ENCODE measurements around the gene C2CD2. TPM values are rescaled to one million over a fixed set of nuclear protein-coding genes. Genes with fewer than 3 reads are reported as not detected.

C2CD2 gene
- total RNA-seq, 1 donor from 2014 or later, result 45.0 TPM

GRCh38 chr21:41979751-41980369 lies 26.0 kb upstream of the C2CD2 start:
- Histone ChIP-seq H3K4me1 (no peaks in the 10 kb centered on the region), H3K27me3 (no peaks in the 10 kb centered on the region), H3K27ac (no peak overlapping the region), H3K9me3 (no peaks in the 10 kb centered on the region), H3K36me3 (no peaks in the 10 kb centered on the region), H3K4me3 (no peak overlapping the region)
- intact Hi-C loops (cut with DNase I), result no loop called here
- TF ChIP-seq, protein P1, sequence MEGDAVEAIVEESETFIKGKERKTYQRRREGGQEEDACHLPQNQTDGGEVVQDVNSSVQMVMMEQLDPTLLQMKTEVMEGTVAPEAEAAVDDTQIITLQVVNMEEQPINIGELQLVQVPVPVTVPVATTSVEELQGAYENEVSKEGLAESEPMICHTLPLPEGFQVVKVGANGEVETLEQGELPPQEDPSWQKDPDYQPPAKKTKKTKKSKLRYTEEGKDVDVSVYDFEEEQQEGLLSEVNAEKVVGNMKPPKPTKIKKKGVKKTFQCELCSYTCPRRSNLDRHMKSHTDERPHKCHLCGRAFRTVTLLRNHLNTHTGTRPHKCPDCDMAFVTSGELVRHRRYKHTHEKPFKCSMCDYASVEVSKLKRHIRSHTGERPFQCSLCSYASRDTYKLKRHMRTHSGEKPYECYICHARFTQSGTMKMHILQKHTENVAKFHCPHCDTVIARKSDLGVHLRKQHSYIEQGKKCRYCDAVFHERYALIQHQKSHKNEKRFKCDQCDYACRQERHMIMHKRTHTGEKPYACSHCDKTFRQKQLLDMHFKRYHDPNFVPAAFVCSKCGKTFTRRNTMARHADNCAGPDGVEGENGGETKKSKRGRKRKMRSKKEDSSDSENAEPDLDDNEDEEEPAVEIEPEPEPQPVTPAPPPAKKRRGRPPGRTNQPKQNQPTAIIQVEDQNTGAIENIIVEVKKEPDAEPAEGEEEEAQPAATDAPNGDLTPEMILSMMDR (IDR thresholded peaks at IDR 0.05), result no peak
- DNase-seq (ENCODE audit: low spot score in 2 of 2), result no peak

GRCh38 chr21:41979335-41979734 lies 25.5 kb upstream of the C2CD2 start:
- DNase-seq (ENCODE audit: low spot score in 2 of 2), result no peak
- no peaks in the 10 kb centered on the region for H3K9me3 ChIP-seq
- no peaks in the 10 kb centered on the region for H3K27me3 ChIP-seq
- intact Hi-C loops (cut with DNase I), result no loop called here
- H3K4me3 ChIP-seq, result no peak overlapping the region
- no peaks in the 10 kb centered on the region for H3K4me1 ChIP-seq
- no peaks in the 10 kb centered on the region for H3K36me3 ChIP-seq
- TF ChIP-seq, protein P1 (IDR thresholded peaks at IDR 0.05), result no peak
- H3K27ac ChIP-seq, result no peak overlapping the region

DNA sequence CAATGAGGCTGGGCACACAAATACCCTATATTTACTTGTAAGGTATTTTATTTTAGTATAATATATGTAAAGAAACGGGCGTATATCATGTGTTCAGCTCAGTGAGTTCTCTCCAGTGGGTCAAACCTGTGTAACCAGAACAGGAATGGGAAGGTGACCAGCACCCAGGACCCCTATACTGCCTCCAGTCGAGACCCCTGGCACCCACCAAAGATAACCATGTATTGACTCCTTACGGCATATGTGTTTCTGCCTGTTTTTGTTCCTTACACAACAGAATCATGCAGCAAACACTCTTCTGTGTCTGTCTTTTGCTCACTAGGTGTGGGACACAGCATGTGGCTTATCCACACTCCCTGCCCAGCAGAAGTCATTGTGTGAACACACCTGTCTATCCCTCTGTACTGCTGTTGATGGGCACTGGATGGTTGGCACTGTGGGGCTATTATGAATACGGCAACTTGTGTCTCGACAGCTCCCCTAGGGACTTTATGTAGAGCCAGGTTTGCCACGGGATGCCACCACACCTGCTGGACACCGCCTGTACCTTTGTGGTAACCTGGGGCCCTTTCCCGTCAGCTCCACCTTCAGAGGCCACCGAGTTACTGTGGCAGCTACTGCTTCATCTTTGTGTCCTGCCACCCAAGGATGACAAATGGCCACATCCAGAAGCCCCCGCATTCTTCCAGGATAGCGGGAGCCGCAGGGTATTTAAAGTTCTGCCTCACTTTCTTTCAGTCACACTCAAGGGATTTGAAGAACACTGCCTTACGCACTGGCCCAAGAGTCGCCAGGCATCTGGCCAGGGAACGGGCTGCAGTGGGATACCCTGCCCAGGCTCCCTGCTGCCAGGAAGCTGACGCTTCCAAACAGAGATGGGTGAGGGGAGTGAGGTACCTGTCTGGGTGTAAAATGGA lies 23.5 kb upstream of the C2CD2 start:
- Histone ChIP-seq H3K27ac (no peak overlapping the region), H3K9me3 (no peaks in the 10 kb centered on the region), H3K4me3 (no peak overlapping the region), H3K4me1 (no peaks in the 10 kb centered on the region), H3K27me3 (no peaks in the 10 kb centered on the region), H3K36me3 (no peaks in the 10 kb centered on the region)
- no peak for DNase-seq (ENCODE audit: low spot score in 2 of 2)
- intact Hi-C loops (cut with DNase I), result no loop called here
- TF ChIP-seq, protein P1 (IDR thresholded peaks at IDR 0.05), result no peak

DNA sequence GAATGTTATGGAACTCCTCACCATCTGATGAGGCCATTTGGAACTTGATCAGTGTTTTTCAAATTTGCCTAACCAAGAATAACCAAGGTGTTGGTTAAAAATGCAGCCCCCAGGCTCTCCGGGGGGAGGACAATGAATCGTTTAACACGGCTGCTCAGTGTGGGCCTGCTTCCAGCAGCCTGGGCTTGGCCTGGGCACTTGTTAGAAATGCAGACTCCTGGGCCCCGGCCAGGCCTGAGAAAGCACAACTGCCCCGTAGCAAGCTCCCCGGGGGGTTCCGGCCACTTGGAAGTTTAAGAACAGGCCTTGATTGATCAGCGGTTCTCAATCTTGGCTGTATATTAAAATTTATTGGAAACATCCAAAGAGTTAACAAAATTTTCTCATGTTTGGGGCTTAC lies 22.8 kb upstream of the C2CD2 start:
- DNase-seq (ENCODE audit: low spot score in 2 of 2), result no peak
- Histone ChIP-seq H3K4me3 (no peak overlapping the region), H3K27ac (no peak overlapping the region), H3K36me3 (no peaks in the 10 kb centered on the region), H3K9me3 (no peaks in the 10 kb centered on the region), H3K4me1 (no peaks in the 10 kb centered on the region), H3K27me3 (no peaks in the 10 kb centered on the region)
- intact Hi-C loops (cut with DNase I), result no loop called here
- TF ChIP-seq, protein P1 (IDR thresholded peaks at IDR 0.05), result no peak

DNA sequence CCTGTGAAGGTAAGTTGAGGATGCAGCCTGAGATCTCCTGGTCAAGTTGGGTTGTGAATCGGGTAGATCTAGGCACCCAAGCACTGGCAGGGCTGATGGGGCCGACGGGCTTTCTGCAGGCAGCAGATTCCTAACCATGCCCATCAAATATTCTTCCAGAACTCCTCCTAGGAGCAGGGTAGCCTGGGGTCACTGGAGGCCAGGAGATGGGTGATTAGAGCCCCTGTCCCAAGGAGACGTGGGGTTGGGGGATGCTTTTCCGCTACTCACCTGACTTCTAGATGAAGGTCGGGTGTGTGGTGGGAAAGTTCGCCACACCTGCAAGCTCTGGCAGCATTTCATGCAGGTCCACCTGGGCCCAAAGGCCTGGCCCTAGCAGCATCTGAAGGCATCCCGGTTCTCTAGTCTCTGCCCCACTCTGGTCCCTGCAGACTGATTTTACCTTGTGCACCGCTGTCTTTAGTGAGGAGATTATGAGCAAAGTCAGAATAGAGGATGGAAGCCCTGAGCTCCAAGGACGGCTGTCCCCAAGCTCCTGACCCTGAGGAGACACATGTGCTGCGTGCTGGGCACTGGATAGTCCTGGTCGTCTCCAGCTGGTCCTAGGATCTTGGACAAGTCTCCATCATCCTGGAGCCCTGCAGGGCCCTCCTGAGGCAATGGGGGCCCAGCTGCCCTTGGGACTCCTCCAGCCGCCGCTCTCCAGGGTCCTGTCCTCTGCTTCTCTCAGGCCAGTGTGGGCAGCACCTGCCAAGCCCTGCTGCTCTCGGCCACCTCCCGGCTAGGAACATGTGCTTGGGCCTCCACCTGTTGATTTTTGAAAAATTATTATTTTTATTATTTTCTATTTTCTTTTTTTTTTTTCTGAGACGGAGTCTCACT lies 21.8 kb upstream of the C2CD2 start:
- no peak overlapping the region for H3K27ac ChIP-seq
- no peak for DNase-seq (ENCODE audit: low spot score in 2 of 2)
- no peak overlapping the region for H3K4me3 ChIP-seq

More for the DNA sequence above, 21.8 kb upstream of the C2CD2 start:
- TF ChIP-seq, protein P1 (IDR thresholded peaks at IDR 0.05), result no peak
- Histone ChIP-seq H3K27me3 (no peaks in the 10 kb centered on the region), H3K36me3 (no peaks in the 10 kb centered on the region), H3K4me1 (no peaks in the 10 kb centered on the region), H3K9me3 (no peaks in the 10 kb centered on the region)
- intact Hi-C loops (cut with DNase I), result no loop called here

All from ascending aorta (tissue), 2 donors.